ENCODE results near the gene FBXL5.

DNA sequence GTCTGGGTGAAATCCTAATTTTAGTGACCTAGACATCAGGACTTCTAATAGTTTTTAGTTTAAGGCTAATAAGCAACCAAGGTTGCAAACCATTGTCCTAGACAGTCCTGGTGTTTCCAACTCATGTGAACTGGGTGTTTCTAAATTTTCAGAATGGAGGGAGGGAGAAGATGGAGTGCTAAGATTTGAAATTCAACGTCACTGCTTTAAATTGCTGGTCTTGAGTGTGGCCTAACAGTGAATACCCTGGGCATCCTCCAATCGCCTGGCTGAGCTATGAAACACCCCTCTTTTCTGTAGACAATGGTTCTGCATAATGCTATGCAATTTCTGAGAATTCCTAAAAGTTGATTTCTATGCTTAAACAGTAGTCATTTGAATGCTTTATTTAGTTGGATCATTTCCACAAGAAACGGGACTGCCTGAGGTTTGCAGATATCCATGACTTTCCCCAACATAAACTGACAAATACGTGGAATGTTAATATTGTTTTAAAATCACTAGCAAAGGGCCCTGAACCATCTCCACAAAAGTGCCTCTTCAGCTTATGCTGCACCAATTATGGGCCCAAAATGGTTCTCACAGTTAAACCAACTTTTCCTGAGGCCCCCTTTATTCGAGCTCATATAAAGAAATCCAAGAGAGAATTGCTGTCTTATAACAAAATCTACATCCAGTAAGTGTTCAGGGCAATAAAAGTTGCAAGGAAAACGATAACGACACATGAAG, 1.1 kb downstream of the FBXL5 start:
- TF ChIP-seq, protein P1, sequence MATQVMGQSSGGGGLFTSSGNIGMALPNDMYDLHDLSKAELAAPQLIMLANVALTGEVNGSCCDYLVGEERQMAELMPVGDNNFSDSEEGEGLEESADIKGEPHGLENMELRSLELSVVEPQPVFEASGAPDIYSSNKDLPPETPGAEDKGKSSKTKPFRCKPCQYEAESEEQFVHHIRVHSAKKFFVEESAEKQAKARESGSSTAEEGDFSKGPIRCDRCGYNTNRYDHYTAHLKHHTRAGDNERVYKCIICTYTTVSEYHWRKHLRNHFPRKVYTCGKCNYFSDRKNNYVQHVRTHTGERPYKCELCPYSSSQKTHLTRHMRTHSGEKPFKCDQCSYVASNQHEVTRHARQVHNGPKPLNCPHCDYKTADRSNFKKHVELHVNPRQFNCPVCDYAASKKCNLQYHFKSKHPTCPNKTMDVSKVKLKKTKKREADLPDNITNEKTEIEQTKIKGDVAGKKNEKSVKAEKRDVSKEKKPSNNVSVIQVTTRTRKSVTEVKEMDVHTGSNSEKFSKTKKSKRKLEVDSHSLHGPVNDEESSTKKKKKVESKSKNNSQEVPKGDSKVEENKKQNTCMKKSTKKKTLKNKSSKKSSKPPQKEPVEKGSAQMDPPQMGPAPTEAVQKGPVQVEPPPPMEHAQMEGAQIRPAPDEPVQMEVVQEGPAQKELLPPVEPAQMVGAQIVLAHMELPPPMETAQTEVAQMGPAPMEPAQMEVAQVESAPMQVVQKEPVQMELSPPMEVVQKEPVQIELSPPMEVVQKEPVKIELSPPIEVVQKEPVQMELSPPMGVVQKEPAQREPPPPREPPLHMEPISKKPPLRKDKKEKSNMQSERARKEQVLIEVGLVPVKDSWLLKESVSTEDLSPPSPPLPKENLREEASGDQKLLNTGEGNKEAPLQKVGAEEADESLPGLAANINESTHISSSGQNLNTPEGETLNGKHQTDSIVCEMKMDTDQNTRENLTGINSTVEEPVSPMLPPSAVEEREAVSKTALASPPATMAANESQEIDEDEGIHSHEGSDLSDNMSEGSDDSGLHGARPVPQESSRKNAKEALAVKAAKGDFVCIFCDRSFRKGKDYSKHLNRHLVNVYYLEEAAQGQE (tag by site-specific recombination; IDR thresholded peaks at IDR 0.05): no peak
- TF ChIP-seq GLIS1 (tag by site-specific recombination; IDR thresholded peaks at IDR 0.05): no peak
- TF ChIP-seq, protein P2, sequence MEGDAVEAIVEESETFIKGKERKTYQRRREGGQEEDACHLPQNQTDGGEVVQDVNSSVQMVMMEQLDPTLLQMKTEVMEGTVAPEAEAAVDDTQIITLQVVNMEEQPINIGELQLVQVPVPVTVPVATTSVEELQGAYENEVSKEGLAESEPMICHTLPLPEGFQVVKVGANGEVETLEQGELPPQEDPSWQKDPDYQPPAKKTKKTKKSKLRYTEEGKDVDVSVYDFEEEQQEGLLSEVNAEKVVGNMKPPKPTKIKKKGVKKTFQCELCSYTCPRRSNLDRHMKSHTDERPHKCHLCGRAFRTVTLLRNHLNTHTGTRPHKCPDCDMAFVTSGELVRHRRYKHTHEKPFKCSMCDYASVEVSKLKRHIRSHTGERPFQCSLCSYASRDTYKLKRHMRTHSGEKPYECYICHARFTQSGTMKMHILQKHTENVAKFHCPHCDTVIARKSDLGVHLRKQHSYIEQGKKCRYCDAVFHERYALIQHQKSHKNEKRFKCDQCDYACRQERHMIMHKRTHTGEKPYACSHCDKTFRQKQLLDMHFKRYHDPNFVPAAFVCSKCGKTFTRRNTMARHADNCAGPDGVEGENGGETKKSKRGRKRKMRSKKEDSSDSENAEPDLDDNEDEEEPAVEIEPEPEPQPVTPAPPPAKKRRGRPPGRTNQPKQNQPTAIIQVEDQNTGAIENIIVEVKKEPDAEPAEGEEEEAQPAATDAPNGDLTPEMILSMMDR (tag by site-specific recombination; IDR thresholded peaks at IDR 0.05): no peak
- no peak for TF ChIP-seq ZNF701 (tag by site-specific recombination; IDR thresholded peaks at IDR 0.05)
- no peak for TF ChIP-seq SCRT2 (tag by site-specific recombination; IDR thresholded peaks at IDR 0.05)
- TF ChIP-seq ZNF501 (tag by site-specific recombination; IDR thresholded peaks at IDR 0.05): no peak
- TF ChIP-seq, protein P3, sequence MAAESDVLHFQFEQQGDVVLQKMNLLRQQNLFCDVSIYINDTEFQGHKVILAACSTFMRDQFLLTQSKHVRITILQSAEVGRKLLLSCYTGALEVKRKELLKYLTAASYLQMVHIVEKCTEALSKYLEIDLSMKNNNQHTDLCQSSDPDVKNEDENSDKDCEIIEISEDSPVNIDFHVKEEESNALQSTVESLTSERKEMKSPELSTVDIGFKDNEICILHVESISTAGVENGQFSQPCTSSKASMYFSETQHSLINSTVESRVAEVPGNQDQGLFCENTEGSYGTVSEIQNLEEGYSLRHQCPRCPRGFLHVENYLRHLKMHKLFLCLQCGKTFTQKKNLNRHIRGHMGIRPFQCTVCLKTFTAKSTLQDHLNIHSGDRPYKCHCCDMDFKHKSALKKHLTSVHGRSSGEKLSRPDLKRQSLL (tag by site-specific recombination; IDR thresholded peaks at IDR 0.05): no peak
- TF ChIP-seq, protein P4, sequence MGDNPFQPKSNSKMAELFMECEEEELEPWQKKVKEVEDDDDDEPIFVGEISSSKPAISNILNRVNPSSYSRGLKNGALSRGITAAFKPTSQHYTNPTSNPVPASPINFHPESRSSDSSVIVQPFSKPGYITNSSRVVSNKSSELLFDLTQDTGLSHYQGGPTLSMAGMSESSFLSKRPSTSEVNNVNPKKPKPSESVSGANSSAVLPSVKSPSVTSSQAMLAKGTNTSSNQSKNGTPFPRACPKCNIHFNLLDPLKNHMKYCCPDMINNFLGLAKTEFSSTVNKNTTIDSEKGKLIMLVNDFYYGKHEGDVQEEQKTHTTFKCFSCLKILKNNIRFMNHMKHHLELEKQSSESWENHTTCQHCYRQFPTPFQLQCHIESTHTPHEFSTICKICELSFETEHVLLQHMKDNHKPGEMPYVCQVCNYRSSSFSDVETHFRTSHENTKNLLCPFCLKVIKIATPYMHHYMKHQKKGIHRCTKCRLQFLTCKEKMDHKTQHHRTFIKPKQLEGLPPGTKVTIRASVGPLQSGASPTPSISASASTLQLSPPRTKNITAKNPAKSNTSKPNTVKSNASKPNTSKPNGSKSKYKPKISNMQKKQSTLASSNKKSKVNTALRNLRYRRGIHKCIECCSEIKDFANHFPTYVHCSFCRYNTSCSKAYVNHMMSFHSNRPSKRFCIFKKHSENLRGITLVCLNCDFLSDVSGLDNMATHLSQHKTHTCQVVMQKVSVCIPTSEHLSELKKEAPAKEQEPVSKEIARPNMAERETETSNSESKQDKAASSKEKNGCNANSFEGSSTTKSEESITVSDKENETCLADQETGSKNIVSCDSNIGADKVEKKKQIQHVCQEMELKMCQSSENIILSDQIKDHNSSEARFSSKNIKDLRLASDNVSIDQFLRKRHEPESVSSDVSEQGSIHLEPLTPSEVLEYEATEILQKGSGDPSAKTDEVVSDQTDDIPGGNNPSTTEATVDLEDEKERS (tag by site-specific recombination; IDR thresholded peaks at IDR 0.05): no peak
- TF ChIP-seq PRDM1 (tag by site-specific recombination; IDR thresholded peaks at IDR 0.05): no peak
- TF ChIP-seq, protein P5, sequence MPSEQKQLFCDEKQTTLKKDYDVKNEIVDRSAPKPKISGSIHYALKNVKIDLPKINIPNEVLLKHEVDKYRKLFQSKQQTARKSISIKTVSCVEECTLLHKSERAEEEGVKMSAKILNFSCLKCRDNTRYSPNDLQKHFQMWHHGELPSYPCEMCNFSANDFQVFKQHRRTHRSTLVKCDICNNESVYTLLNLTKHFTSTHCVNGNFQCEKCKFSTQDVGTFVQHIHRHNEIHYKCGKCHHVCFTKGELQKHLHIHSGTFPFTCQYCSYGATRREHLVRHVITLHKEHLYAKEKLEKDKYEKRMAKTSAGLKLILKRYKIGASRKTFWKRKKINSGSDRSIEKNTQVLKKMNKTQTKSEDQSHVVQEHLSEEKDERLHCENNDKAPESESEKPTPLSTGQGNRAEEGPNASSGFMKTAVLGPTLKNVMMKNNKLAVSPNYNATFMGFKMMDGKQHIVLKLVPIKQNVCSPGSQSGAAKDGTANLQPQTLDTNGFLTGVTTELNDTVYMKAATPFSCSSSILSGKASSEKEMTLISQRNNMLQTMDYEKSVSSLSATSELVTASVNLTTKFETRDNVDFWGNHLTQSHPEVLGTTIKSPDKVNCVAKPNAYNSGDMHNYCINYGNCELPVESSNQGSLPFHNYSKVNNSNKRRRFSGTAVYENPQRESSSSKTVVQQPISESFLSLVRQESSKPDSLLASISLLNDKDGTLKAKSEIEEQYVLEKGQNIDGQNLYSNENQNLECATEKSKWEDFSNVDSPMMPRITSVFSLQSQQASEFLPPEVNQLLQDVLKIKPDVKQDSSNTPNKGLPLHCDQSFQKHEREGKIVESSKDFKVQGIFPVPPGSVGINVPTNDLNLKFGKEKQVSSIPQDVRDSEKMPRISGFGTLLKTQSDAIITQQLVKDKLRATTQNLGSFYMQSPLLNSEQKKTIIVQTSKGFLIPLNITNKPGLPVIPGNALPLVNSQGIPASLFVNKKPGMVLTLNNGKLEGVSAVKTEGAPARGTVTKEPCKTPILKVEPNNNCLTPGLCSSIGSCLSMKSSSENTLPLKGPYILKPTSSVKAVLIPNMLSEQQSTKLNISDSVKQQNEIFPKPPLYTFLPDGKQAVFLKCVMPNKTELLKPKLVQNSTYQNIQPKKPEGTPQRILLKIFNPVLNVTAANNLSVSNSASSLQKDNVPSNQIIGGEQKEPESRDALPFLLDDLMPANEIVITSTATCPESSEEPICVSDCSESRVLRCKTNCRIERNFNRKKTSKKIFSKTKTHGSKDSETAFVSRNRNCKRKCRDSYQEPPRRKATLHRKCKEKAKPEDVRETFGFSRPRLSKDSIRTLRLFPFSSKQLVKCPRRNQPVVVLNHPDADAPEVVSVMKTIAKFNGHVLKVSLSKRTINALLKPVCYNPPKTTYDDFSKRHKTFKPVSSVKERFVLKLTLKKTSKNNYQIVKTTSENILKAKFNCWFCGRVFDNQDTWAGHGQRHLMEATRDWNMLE (tag by site-specific recombination; conservative IDR thresholded peaks at IDR 0.05; ENCODE audit: low read depth): no peak
- TF ChIP-seq, protein P6, sequence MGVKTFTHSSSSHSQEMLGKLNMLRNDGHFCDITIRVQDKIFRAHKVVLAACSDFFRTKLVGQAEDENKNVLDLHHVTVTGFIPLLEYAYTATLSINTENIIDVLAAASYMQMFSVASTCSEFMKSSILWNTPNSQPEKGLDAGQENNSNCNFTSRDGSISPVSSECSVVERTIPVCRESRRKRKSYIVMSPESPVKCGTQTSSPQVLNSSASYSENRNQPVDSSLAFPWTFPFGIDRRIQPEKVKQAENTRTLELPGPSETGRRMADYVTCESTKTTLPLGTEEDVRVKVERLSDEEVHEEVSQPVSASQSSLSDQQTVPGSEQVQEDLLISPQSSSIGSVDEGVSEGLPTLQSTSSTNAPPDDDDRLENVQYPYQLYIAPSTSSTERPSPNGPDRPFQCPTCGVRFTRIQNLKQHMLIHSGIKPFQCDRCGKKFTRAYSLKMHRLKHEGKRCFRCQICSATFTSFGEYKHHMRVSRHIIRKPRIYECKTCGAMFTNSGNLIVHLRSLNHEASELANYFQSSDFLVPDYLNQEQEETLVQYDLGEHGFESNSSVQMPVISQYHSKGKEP (tag by site-specific recombination; IDR thresholded peaks at IDR 0.05): no peak
- TF ChIP-seq GFI1B (tag by site-specific recombination; IDR thresholded peaks at IDR 0.05): no peak
- no peak for TF ChIP-seq ZNF324 (tag by site-specific recombination; IDR thresholded peaks at IDR 0.05)
- TF ChIP-seq ZNF155 (tag by site-specific recombination; IDR thresholded peaks at IDR 0.05): no peak
